SK-N-SH (cell line): Measurements from ENCODE around the gene TFF1. TPM values are rescaled to one million over a fixed set of nuclear protein-coding genes. Genes with fewer than 3 reads are reported as not detected.

ENCODE experiments used
- CTCF ChIA-PET: fragments of 300-600, 350-600 bp; formaldehyde crosslinking; extraction: SDS; loops from one replicate; lab custom pipeline; 2021; lab: Yijun Ruan, JAX
- POLR2A ChIA-PET: fragments of 350-600 bp; sonication (Branson Sonifier 250); formaldehyde crosslinking; extraction: SDS; loops from one replicate; lab custom pipeline; 2020; ENCODE audit warnings: antibody characterized with exemption, inconsistent platforms; lab: Yijun Ruan, JAX
- DNase-seq: peaks from one replicate; pipeline ENCODE4 v3.0.0; 2012
- H2AFZ ChIP-seq: fragments of 200-600 bp; sonication (generic); 2 replicates; pipeline ENCODE4 v1.8.1; 2016; ENCODE audit warnings: antibody characterized with exemption, mild to moderate bottlenecking, low read depth
- H3F3A ChIP-seq: fragments of 200-600 bp; sonication (generic); replicated peaks from 2 replicates; pipeline ENCODE3; 2016; ENCODE audit warnings: antibody characterized with exemption, mild to moderate bottlenecking; ENCODE audit not compliant: insufficient read depth
- H3K27ac ChIP-seq, 2 experiments: fragments of 200-500 bp in 1 of 2; fragments of 200-600 bp in 1 of 2; sonication (Bioruptor generic) in 1 of 2; sonication (generic), shearing (Covaris generic) in 1 of 2; 2 replicates each; pipeline versions ENCODE4 v1.5.1 to v1.6.1; 2014 to 2016; ENCODE audit warnings: low read depth in 2 of 2, inconsistent platforms in 1 of 2, low read length in 1 of 2, mild to moderate bottlenecking in 1 of 2, mixed read lengths in 1 of 2
- H3K27me3 ChIP-seq: fragments of 200-600 bp; sonication (generic), shearing (Covaris generic); 2 replicates; pipeline ENCODE4 v1.6.1; 2016; ENCODE audit warnings: mixed run types; ENCODE audit not compliant: insufficient read depth
- H3K36me3 ChIP-seq, 2 experiments: fragments of 200-500 bp in 1 of 2; fragments of 200-600 bp in 1 of 2; sonication (Bioruptor generic) in 1 of 2; sonication (generic) in 1 of 2; replicated peaks in 1 of 2; 2 replicates each; pipeline versions ENCODE3 to v1.5.1; 2014 to 2016; ENCODE audit warnings: low read length in 1 of 2, mild to moderate bottlenecking in 1 of 2; ENCODE audit not compliant: insufficient read depth in 2 of 2, control insufficient read depth in 1 of 2
- H3K4me1 ChIP-seq, 2 experiments: fragments of 200-500 bp in 1 of 2; fragments of 200-600 bp in 1 of 2; sonication (Bioruptor generic) in 1 of 2; sonication (generic), shearing (Covaris generic) in 1 of 2; 2 replicates each; pipeline versions ENCODE4 v1.5.1 to v1.6.1; 2014 to 2016; ENCODE audit warnings: low read depth in 1 of 2, low read length in 1 of 2, mixed run types in 1 of 2; ENCODE audit not compliant: insufficient read depth in 2 of 2, control insufficient read depth in 1 of 2
- H3K4me2 ChIP-seq: fragments of 200-600 bp; sonication (generic), shearing (Covaris generic); 2 replicates; pipeline ENCODE4 v1.6.1; 2017; ENCODE audit warnings: mixed run types
- H3K4me3 ChIP-seq, 2 experiments: fragments of 200-500 bp in 1 of 2; fragments of 200-600 bp in 1 of 2; sonication (Bioruptor generic) in 1 of 2; sonication (generic), shearing (Covaris generic) in 1 of 2; 2 replicates each; pipeline versions ENCODE4 v1.5.1 to v1.8.1; 2014 to 2016; ENCODE audit warnings: low read depth in 2 of 2, inconsistent platforms in 1 of 2, low read length in 1 of 2, mild to moderate bottlenecking in 1 of 2, mixed read lengths in 1 of 2, moderate library complexity in 1 of 2
- H3K79me2 ChIP-seq: fragments of 200-600 bp; sonication (generic); 2 replicates; pipeline ENCODE4 v1.8.1; 2017; ENCODE audit warnings: mild to moderate bottlenecking; ENCODE audit not compliant: insufficient read depth
- H3K9ac ChIP-seq: fragments of 200-600 bp; sonication (generic); 2 replicates; pipeline ENCODE4 v1.6.1; 2017; ENCODE audit warnings: mixed run types
- H3K9me2 ChIP-seq: fragments of 200-600 bp; sonication (generic); 2 replicates; pipeline ENCODE4 v1.6.1; 2017; ENCODE audit warnings: mixed run types
- H3K9me3 ChIP-seq: fragments of 200-600 bp; sonication (generic); 2 replicates; pipeline ENCODE4 v1.6.1; 2017; ENCODE audit warnings: mixed run types, mild to moderate bottlenecking, moderate library complexity
- H4K20me1 ChIP-seq: fragments of 200-600 bp; sonication (generic); 2 replicates; pipeline ENCODE4 v1.6.1; 2017; ENCODE audit warnings: mild to moderate bottlenecking, mixed run types; ENCODE audit not compliant: insufficient read depth
- CHD2 ChIP-seq: fragments of 150-350 bp; IDR thresholded peaks from 2 replicates; pipeline ENCODE4 v1.6.1; 2018; ENCODE audit warnings: low read length; ENCODE audit not compliant: partially characterized antibody
- ELF1 ChIP-seq: IDR thresholded peaks from 2 replicates; pipeline ENCODE4 v1.4.0; 2012
- EZH2phosphoT487 ChIP-seq: fragments of 200-600 bp; sonication (generic); IDR thresholded peaks from 2 replicates; pipeline ENCODE4 v1.6.1; 2017; ENCODE audit warnings: low read depth, mixed run types, mild to moderate bottlenecking, antibody characterized with exemption, moderate library complexity, borderline replicate concordance
- FOXM1 ChIP-seq: IDR thresholded peaks from 2 replicates; pipeline ENCODE4 v1.4.0; 2012; ENCODE audit warnings: low read depth, mild to moderate bottlenecking
- GABPA ChIP-seq: IDR thresholded peaks from 2 replicates; pipeline ENCODE4 v1.4.0; 2012; ENCODE audit warnings: low read depth, mild to moderate bottlenecking
- JUND ChIP-seq: IDR thresholded peaks from 2 replicates; pipeline ENCODE4 v1.4.0; 2012
- MAX ChIP-seq: IDR thresholded peaks from 2 replicates; pipeline ENCODE4 v1.4.0; 2012; ENCODE audit warnings: low read depth
- MEF2A ChIP-seq: IDR thresholded peaks from 2 replicates; pipeline ENCODE4 v1.4.0; 2012; ENCODE audit warnings: low read depth, borderline replicate concordance
- MXI1 ChIP-seq: IDR thresholded peaks from 2 replicates; pipeline ENCODE4 v1.6.1; 2012; ENCODE audit warnings: mild to moderate bottlenecking, low read depth, low read length, improper control_type of control experiment
- NFIC ChIP-seq: IDR thresholded peaks from 2 replicates; pipeline ENCODE4 v1.4.0; 2012; ENCODE audit warnings: borderline replicate concordance
- REST ChIP-seq: IDR thresholded peaks from 2 replicates; pipeline ENCODE4 v1.6.1; 2012; ENCODE audit warnings: mild to moderate bottlenecking, low read depth, low read length, moderate library complexity
- RFX5 ChIP-seq: IDR thresholded peaks from 2 replicates; pipeline ENCODE4 v1.6.1; 2012; ENCODE audit warnings: mild to moderate bottlenecking, improper control_type of control experiment, low read length
- RXRA ChIP-seq: IDR thresholded peaks from 2 replicates; pipeline ENCODE4 v1.4.0; 2012; ENCODE audit warnings: low read depth, mild to moderate bottlenecking, borderline replicate concordance
- SIN3A ChIP-seq: IDR thresholded peaks from 2 replicates; pipeline ENCODE4 v1.6.1; 2012; ENCODE audit warnings: low read depth, mild to moderate bottlenecking, low read length, moderate library complexity, borderline replicate concordance
- TCF12 ChIP-seq: IDR thresholded peaks from 2 replicates; pipeline ENCODE4 v1.4.0; 2012
- USF1 ChIP-seq: IDR thresholded peaks from 2 replicates; pipeline ENCODE4 v1.4.0; 2012; ENCODE audit warnings: low read depth, borderline replicate concordance
- WGBS: methylation state at CpG from one replicate; pipeline ENCODE4 v1.1.6; 2017; ENCODE audit warnings: low lambda C conversion rate; 5-methylcytosine and 5-hydroxymethylcytosine counted together
- polyA plus RNA-seq, 3 experiments: library from polyadenylated mRNA; depleted of rRNA; stranded (reverse); fragments of >200 nt; gene quantifications; 2 replicates each; pipeline ENCODE4 v1.2.3, GENCODE V29; 2012
- TF ChIP-seq, protein P1 (sequence below): IDR thresholded peaks from 2 replicates; pipeline ENCODE4; 2012
- TF ChIP-seq, protein P2 (sequence below): fragments of 150-350 bp; IDR thresholded peaks from 2 replicates; pipeline ENCODE4 v1.6.1; 2017; ENCODE audit warnings: antibody characterized with exemption, low read length, low read depth, borderline replicate concordance
- TF ChIP-seq, protein P3 (sequence below): IDR thresholded peaks from 2 replicates; pipeline ENCODE4 v1.4.0; 2012; ENCODE audit warnings: low read depth, borderline replicate concordance

The TFF1 gene
- polyA plus RNA-seq, 1 of the 3 experiments (the other 2 are of a cell fraction), result not detected

GRCh38 chr21:42386034-42386591 is 19.8 kb upstream of the TFF1 start:
- no peaks in the 10 kb centered on the region for H3K27me3 ChIP-seq
- POLR2A ChIA-PET, result no interaction called here
- TF ChIP-seq RFX5 (no peak), REST (no peak), TCF12 (no peak), JUND (no peak), SIN3A (no peak), GABPA (no peak), NFIC (no peak), USF1 (no peak), MXI1 (no peak), ELF1 (no peak), MEF2A (no peak), FOXM1 (no peak), MAX (no peak), EZH2phosphoT487 (no peak), CHD2 (no peak), RXRA (no peak)
- TF ChIP-seq, protein P1, sequence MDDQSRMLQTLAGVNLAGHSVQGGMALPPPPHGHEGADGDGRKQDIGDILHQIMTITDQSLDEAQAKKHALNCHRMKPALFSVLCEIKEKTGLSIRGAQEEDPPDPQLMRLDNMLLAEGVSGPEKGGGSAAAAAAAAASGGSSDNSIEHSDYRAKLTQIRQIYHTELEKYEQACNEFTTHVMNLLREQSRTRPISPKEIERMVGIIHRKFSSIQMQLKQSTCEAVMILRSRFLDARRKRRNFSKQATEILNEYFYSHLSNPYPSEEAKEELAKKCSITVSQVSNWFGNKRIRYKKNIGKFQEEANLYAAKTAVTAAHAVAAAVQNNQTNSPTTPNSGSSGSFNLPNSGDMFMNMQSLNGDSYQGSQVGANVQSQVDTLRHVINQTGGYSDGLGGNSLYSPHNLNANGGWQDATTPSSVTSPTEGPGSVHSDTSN, result no peak
- TF ChIP-seq, protein P2, sequence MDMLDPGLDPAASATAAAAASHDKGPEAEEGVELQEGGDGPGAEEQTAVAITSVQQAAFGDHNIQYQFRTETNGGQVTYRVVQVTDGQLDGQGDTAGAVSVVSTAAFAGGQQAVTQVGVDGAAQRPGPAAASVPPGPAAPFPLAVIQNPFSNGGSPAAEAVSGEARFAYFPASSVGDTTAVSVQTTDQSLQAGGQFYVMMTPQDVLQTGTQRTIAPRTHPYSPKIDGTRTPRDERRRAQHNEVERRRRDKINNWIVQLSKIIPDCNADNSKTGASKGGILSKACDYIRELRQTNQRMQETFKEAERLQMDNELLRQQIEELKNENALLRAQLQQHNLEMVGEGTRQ, result no peak
- TF ChIP-seq, protein P3, sequence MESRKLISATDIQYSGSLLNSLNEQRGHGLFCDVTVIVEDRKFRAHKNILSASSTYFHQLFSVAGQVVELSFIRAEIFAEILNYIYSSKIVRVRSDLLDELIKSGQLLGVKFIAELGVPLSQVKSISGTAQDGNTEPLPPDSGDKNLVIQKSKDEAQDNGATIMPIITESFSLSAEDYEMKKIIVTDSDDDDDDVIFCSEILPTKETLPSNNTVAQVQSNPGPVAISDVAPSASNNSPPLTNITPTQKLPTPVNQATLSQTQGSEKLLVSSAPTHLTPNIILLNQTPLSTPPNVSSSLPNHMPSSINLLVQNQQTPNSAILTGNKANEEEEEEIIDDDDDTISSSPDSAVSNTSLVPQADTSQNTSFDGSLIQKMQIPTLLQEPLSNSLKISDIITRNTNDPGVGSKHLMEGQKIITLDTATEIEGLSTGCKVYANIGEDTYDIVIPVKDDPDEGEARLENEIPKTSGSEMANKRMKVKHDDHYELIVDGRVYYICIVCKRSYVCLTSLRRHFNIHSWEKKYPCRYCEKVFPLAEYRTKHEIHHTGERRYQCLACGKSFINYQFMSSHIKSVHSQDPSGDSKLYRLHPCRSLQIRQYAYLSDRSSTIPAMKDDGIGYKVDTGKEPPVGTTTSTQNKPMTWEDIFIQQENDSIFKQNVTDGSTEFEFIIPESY, result no peak
- no peaks in the 10 kb centered on the region for H3K9me3 ChIP-seq
- 65% methylated on average over 11 of the region's 11 CpGs for WGBS
- no peaks in the 10 kb centered on the region for H4K20me1 ChIP-seq
- no peak overlapping the region for H3K4me2 ChIP-seq
- H3K4me3 ChIP-seq, result no peak overlapping the region
- no peak overlapping the region for H2AFZ ChIP-seq
- no peaks in the 10 kb centered on the region for H3K79me2 ChIP-seq
- H3K27ac ChIP-seq, result no peak overlapping the region
- H3K9me2 ChIP-seq, result no peaks in the 10 kb centered on the region
- CTCF ChIA-PET, result interaction anchor here (1.2 kb wide), 1 partner anchor 8 kb away, joined by 4 read pairs; no protein-coding TSS in a partner anchor
- H3K36me3 ChIP-seq, result no peaks in the 10 kb centered on the region
- no peaks in the 10 kb centered on the region for H3F3A ChIP-seq
- no peak for DNase-seq
- H3K4me1 ChIP-seq, result no peaks in the 10 kb centered on the region
- H3K9ac ChIP-seq, result no peak overlapping the region
